PFSK-1 (cell line): ENCODE measurements around the gene MSGN1.

ENCODE experiments used
- FOXP2 ChIP-seq: optimal IDR thresholded peaks from 2 replicates; pipeline ENCODE3; 2011; ENCODE audit warnings: borderline replicate concordance, control low read depth, inconsistent platforms; ENCODE audit not compliant: insufficient read depth; ENCODE audit errors: extremely low read length, extremely low read depth
- POLR2AphosphoS5 ChIP-seq: IDR thresholded peaks from 2 replicates; pipeline ENCODE4 v1.6.1; 2012; ENCODE audit warnings: low read depth, mild to moderate bottlenecking, control low read depth, low read length, moderate library complexity
- SIN3A ChIP-seq: IDR thresholded peaks from 2 replicates; pipeline ENCODE4 v1.6.1; 2012; ENCODE audit warnings: mild to moderate bottlenecking, low read length, moderate library complexity, borderline replicate concordance; ENCODE audit not compliant: insufficient read depth
- TAF1 ChIP-seq: IDR thresholded peaks from 2 replicates; pipeline ENCODE4 v1.6.1; 2012; ENCODE audit warnings: low read length, control low read depth, borderline replicate concordance; ENCODE audit not compliant: insufficient read depth
- TF ChIP-seq, protein P1 (sequence below), 2 experiments: IDR thresholded peaks; 2 replicates each; pipeline versions ENCODE4 v1.6.1 to v1.8.0; 2011 to 2012; ENCODE audit warnings: low read depth in 2 of 2, low read length in 2 of 2, control low read depth in 1 of 2, inconsistent platforms in 1 of 2, mild to moderate bottlenecking in 1 of 2, moderate library complexity in 1 of 2; ENCODE audit not compliant: insufficient read depth in 1 of 2

DNA sequence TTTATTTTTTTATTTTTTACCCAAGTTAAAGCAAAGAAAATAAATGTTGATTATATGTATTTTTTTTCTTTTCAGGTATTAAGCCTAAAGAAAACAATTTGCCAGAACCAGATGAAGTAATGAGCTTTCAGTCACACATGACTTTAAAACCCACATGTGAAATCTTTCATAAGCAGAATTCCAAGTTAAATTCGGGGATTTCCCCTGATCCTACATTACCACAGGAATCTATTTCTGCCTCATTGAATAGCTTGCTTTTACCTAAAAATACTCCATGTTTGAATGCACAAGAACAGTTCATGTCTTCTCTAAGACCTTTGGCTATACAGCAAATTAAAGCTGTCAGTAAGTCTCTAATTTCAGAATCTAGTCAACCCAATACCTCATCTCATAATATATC lies 35.7 kb upstream of the MSGN1 start:
- TF ChIP-seq, protein P1, sequence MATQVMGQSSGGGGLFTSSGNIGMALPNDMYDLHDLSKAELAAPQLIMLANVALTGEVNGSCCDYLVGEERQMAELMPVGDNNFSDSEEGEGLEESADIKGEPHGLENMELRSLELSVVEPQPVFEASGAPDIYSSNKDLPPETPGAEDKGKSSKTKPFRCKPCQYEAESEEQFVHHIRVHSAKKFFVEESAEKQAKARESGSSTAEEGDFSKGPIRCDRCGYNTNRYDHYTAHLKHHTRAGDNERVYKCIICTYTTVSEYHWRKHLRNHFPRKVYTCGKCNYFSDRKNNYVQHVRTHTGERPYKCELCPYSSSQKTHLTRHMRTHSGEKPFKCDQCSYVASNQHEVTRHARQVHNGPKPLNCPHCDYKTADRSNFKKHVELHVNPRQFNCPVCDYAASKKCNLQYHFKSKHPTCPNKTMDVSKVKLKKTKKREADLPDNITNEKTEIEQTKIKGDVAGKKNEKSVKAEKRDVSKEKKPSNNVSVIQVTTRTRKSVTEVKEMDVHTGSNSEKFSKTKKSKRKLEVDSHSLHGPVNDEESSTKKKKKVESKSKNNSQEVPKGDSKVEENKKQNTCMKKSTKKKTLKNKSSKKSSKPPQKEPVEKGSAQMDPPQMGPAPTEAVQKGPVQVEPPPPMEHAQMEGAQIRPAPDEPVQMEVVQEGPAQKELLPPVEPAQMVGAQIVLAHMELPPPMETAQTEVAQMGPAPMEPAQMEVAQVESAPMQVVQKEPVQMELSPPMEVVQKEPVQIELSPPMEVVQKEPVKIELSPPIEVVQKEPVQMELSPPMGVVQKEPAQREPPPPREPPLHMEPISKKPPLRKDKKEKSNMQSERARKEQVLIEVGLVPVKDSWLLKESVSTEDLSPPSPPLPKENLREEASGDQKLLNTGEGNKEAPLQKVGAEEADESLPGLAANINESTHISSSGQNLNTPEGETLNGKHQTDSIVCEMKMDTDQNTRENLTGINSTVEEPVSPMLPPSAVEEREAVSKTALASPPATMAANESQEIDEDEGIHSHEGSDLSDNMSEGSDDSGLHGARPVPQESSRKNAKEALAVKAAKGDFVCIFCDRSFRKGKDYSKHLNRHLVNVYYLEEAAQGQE (IDR thresholded peaks at IDR 0.05; ENCODE audit: insufficient read depth in 1 of 2, low read depth in 2 of 2, low read length in 2 of 2): no peak
- TF ChIP-seq POLR2AphosphoS5: no peak
- TF ChIP-seq TAF1: no peak
- TF ChIP-seq FOXP2: no peak
- no peak for TF ChIP-seq SIN3A
